Activated CD4-positive, alpha-beta T cell treated with anti-CD3 and anti-CD28 coated beads for 36 hours (primary cell): ENCODE results near the gene BAG3. TPM values are rescaled to one million over a fixed set of nuclear protein-coding genes. Genes with fewer than 3 reads are reported as not detected.
A peak's percentile ranks its signal among the peaks of the same experiment; 100 is the strongest.
"Not testable (repeated sequence)": the region's sequence is repeated elsewhere in the genome, so short reads cannot be mapped to it uniquely, and the experiment has no call there.

ENCODE experiments used
- ATAC-seq: fragments of 200-7000 bp; cut with Tn5 transposase; one replicate; pipeline ENCODE4 v1.10.0; 2021; ENCODE audit warnings: mild to moderate bottlenecking, moderate library complexity
- CTCF ChIA-PET: fragments of 350-600 bp; sonication (Branson Sonifier 250); formaldehyde crosslinking; loops from one replicate; lab custom pipeline; 2021; ENCODE audit warnings: antibody characterized with exemption; lab: Charles Lee
- POLR2A ChIA-PET: fragments of 350-600 bp; sonication (Branson Sonifier 250); formaldehyde crosslinking; loops from one replicate; lab custom pipeline; 2021; ENCODE audit warnings: antibody characterized with exemption, inconsistent platforms; lab: Charles Lee
- DNase-seq: peaks from one replicate; pipeline ENCODE4 v3.0.0-alpha.2; 2020
- H3K27ac Mint-ChIP-seq: one replicate; pipeline ENCODE4 v1.8.0; 2021; ENCODE audit warnings: mixed read lengths
- H3K27me3 Mint-ChIP-seq: one replicate; pipeline ENCODE4 v1.8.0; 2021; ENCODE audit warnings: mixed read lengths
- H3K36me3 Mint-ChIP-seq: one replicate; pipeline ENCODE4 v1.8.0; 2021; ENCODE audit warnings: low read depth, mixed read lengths
- H3K4me1 Mint-ChIP-seq: one replicate; pipeline ENCODE4 v1.8.0; 2021; ENCODE audit warnings: mixed read lengths
- H3K4me3 Mint-ChIP-seq: one replicate; pipeline ENCODE4 v1.8.0; 2021; ENCODE audit warnings: mild to moderate bottlenecking, moderate library complexity, mixed read lengths
- H3K9me3 Mint-ChIP-seq: one replicate; pipeline ENCODE4 v1.8.0; 2021; ENCODE audit warnings: low read depth, mixed read lengths
- intact Hi-C, 2 experiments: fragments of 100-400 bp; cut with DNase I in 1 of 2; cut with micrococcal nuclease in 1 of 2; formaldehyde crosslinking; loops; one replicate each; pipeline versions ENCODE4 v1.14.2 to v1.15.1; 2022 to 2024; cut with DNase I, micrococcal nuclease
- total RNA-seq, 2 experiments: library from RNA; stranded (reverse); gene quantifications; one replicate each; pipeline ENCODE4 v1.2.3, GENCODE V29; 2021

BAG3 gene
- total RNA-seq, 2 experiments from 2014 or later, result 23.8 to 30.7 TPM

DNA sequence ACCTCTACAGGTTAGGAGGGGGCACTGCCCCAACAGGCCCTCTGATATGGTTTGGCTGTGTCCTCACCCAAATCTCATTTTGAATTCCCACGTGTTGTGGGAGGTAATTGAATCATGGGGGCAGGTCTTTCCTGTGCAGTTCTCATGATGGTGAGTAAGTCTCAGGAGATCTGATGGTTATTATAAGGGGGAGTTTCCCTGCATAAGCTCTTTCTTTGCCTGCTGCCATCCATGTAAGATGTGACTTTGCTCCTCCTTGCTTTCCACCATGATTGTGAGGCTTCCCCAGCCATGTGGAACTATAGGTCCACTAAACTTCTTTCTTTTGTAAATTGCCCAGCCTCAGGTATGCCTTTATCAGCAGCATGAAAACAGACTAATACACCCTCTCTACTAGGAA, 59.8 kb downstream of the BAG3 start:
- DNase-seq, intact Hi-C loops, H3K4me3 Mint-ChIP-seq, POLR2A ChIA-PET, ATAC-seq, H3K27ac Mint-ChIP-seq, H3K27me3 Mint-ChIP-seq: not testable (repeated sequence)
- Mint-ChIP-seq H3K4me1 (peaks cover 50% of the 10 kb centered on the region), H3K9me3 (peaks cover 38% of the 10 kb centered on the region), H3K36me3 (peaks cover 40% of the 10 kb centered on the region)
- CTCF ChIA-PET, result interaction anchor here (0.7 kb wide), 1 partner anchor 36 kb away, joined by 3 read pairs; no protein-coding TSS in a partner anchor

DNA sequence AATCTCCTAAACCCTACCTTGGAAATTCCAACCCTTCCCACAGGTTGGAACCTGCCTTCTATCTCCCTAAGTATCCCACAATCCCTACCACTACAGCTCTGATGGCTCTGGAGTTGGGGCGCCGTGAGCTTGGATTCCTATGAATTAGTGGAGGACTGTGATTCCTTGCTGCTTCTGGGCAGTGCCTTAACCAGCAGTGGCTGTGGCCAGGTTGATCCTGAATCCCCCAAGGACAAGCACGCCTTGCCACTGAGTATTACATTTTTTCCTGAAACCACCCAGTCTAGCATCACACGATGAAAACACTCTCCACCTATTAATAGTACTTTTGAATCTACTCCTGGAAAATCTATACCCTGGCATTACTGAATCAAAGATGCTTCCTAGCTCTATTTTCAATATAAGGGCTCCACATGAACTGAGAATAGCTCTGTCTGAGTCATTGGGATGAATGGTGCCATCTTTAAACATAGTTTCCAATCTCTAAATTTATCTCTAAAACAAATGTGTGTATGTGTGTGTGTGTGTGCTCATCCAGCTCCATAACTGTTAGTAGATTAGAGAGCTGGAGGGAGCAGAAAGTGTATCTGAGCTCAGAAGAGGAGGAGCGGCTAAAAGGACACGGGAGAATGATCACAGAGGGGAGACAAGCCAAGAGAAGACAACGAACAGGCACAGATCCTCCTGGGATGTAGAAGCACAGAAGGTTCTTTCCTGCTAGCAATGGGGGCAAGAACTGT, 62.7 kb downstream of the BAG3 start:
- H3K36me3 Mint-ChIP-seq, result peaks cover 13% of the 10 kb centered on the region
- no peak for DNase-seq
- H3K9me3 Mint-ChIP-seq, result peaks cover 20% of the 10 kb centered on the region
- POLR2A ChIA-PET, result interaction anchor here (0.6 kb wide), 1 partner anchor 8 kb away, joined by 4 read pairs; no protein-coding TSS in a partner anchor
- CTCF ChIA-PET, result interaction anchor here (0.9 to 2.1 kb wide), 5 partner anchors 8 to 27 kb away, joined by 4 to 11 read pairs (median 4); no protein-coding TSS in a partner anchor
- H3K27me3 Mint-ChIP-seq, result no peaks in the 10 kb centered on the region
- H3K4me1 Mint-ChIP-seq, result peaks cover 23% of the 10 kb centered on the region
- no peak overlapping the region for H3K4me3 Mint-ChIP-seq
- no peak overlapping the region for H3K27ac Mint-ChIP-seq
- intact Hi-C loops, result no loop called here
- ATAC-seq, result no peak

DNA sequence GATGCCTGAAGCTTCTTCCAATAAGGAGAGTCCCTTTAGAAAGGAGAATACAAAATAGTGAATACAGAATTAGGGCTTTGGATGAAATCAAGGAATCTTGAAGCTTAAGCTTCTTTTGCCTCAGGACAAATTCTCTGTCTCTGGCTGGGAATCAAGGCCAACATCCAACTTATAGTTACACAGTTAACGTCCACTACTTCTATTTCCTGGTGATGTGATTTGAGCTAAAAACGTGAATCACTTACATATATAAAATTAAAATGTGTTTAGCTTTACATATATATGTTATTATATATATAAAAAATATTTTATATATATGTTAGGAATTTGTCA, 63.3 kb downstream of the BAG3 start:
- no peak overlapping the region for H3K4me3 Mint-ChIP-seq
- H3K27ac Mint-ChIP-seq, result no peak overlapping the region
- POLR2A ChIA-PET, result interaction anchor here (0.6 kb wide), 1 partner anchor 9 kb away, joined by 4 read pairs; no protein-coding TSS in a partner anchor
- CTCF ChIA-PET, result interaction anchor here (1.1 to 2.1 kb wide), 4 partner anchors 9 to 28 kb away, joined by 4 to 11 read pairs (median 5); no protein-coding TSS in a partner anchor
- peaks cover 16% of the 10 kb centered on the region for H3K9me3 Mint-ChIP-seq
- H3K36me3 Mint-ChIP-seq, result peaks cover 10% of the 10 kb centered on the region
- intact Hi-C loops, result no loop called here
- no peaks in the 10 kb centered on the region for H3K27me3 Mint-ChIP-seq
- ATAC-seq, result no peak
- peaks cover 18% of the 10 kb centered on the region for H3K4me1 Mint-ChIP-seq
- no peak for DNase-seq

DNA sequence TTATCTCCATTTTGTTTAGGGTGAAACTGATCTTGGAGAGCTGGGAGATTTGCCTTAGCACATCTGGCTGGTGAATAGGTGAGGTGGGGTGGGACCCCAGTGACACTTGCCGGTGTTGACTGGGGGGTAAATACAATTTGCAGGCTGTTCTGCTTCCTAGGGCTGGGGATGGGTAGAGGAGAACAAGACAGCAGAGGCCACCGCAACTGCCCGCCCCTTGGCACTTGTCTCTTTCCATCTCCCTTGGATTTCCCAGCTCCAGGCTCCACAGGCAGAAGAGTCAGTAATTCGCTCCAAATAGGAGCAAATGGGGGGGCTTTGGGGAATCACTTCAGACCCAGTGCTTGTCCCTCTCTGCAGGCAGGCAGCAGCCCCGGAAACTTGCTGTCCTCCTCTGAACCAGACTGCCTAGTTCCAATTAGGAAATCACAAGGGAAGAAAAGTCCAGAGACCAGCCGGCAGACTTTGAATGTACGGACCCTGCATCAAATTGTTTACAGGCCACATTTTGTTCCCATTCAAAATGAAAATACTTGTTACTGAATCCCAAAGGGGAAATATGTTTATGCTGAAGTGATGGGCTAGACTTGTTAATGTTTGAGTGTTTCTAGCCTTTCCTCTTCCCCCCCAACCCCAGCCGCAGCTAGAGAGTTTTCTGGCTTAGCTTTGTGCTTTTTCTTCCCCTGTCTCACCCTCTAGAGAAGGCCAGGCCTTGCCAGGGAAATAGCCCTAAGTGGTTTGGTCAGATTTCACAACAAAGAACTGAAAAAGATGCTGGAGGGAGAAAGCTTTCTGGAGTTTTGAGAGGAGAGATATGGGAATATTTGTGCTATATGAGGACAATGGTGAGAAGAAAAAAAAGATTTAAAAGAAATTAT, 64.7 kb downstream of the BAG3 start:
- CTCF ChIA-PET, result interaction anchor here (3.0 kb wide), 1 partner anchor 30 kb away, joined by 12 read pairs; no protein-coding TSS in a partner anchor
- H3K4me1 Mint-ChIP-seq, result peaks cover 10% of the 10 kb centered on the region
- no peak overlapping the region for H3K27ac Mint-ChIP-seq
- peaks cover 10% of the 10 kb centered on the region for H3K9me3 Mint-ChIP-seq
- intact Hi-C loops, result no loop called here
- peaks cover 6% of the 10 kb centered on the region for H3K36me3 Mint-ChIP-seq
- H3K27me3 Mint-ChIP-seq, result no peaks in the 10 kb centered on the region
- no peak overlapping the region for H3K4me3 Mint-ChIP-seq
- DNase-seq, result no peak
- POLR2A ChIA-PET, result no interaction called here
- ATAC-seq, result no peak

DNA sequence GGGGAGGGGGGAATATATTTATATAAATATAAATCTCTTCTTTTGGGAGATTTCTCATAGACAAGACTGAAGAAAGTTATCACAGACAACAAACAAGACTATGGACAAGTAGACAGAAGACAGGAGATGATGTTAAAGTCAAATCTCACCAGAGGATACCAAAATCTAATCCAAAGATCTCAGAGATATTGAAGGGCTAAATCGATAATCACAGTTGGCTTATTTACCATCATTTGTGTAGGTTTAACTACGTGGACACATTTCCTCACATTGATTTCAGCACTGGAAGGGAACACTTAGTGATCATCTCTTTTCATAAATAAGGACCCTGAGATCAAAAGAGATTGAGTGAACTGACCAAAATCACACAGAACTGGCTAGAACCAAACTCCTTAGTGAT, 72.0 kb downstream of the BAG3 start:
- Mint-ChIP-seq H3K9me3 (peaks cover 4% of the 10 kb centered on the region), H3K27ac (no peak overlapping the region), H3K4me3 (no peak overlapping the region), H3K4me1 (peaks cover 31% of the 10 kb centered on the region), H3K36me3 (peaks cover 4% of the 10 kb centered on the region), H3K27me3 (no peaks in the 10 kb centered on the region)
- ATAC-seq (no peak), DNase-seq (no peak)
- intact Hi-C loops, result loop anchor here in 1 of 2 experiments (10.0 kb wide), 1 partner anchor 618 kb away; the partner anchor contains the start of gene DENND10
- ChIA-PET CTCF (interaction anchor here (1.8 kb wide), 1 partner anchor 9 kb away, joined by 6 read pairs; no protein-coding TSS in a partner anchor), POLR2A (no interaction called here)

DNA sequence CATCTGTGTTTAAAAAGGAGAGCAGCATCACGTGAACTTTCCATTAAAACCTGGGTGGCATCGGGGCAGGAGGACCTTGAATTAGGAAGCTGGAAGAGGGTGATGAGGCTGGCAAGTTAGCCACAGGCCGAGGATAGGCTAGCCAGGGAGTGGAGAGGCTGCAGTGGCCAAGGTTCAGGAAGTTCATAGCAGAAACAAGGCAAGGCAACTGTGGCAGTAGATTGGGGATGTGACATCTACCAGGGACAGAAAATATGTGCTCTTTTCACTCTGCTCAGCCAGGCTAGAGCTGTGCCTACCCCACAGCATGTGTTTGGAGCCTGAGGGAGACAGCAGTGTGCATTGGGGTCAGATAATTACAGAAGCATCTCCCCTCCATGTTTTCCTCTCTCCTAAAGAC, 72.4 kb downstream of the BAG3 start:
- Mint-ChIP-seq H3K9me3 (peaks cover 4% of the 10 kb centered on the region), H3K4me1 (peaks cover 35% of the 10 kb centered on the region), H3K36me3 (peaks cover 4% of the 10 kb centered on the region), H3K27ac (no peak overlapping the region), H3K27me3 (no peaks in the 10 kb centered on the region), H3K4me3 (no peak overlapping the region)
- CTCF ChIA-PET, result interaction anchor here (1.8 kb wide), 1 partner anchor 10 kb away, joined by 6 read pairs; no protein-coding TSS in a partner anchor
- no peak for ATAC-seq
- DNase-seq, result no peak
- POLR2A ChIA-PET, result interaction anchor here (1.0 kb wide), 1 partner anchor 19 kb away, joined by 3 read pairs; no protein-coding TSS in a partner anchor
- intact Hi-C loops, result loop anchor here (2.0 to 10.0 kb wide), 2 partner anchors 69 to 619 kb away; partner anchors contain the start of gene DENND10 (in 1 of the 2)

DNA sequence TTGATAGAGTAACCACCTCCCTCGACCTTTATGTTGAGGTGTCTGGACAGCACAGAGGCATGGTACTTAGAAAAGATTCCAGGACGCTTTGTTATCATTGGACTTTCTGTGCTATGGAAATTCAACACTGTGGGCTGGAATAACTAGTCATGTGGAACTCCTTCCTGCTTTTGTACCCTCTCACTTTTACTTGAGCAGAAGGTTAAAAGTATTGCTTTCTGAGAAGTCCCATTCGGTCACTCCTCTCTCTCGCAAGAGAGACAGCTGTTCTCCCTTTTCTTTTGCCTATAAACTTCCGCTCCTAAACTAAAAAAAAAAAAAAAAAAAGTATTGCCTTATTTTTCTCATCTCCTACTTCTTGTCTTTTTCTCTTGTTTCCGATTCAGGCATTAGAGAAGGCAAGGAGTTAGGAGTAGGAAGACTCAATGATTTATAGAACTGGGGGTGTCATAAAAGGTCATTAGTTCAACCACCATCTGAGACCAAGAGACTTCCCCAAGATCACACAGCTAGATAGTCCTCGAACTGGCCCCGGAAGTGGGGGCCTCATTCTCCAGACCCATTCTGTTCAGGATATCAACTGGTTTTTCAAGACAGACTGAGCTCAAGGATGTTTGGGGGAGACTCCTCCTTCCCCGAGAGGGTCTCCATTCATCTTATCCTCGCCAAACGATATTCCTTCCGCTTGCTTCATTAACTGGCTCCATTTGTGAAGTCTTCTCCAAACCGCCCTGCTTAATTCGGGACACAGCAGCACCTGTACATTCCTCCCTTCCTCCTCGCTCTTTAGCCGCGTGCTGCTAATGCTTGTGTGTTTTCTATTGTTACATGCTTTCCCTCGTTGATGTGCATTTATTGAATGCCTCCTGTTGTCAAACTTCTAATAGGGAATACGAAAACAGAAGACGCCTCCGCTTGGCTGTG, 73.7 kb downstream of the BAG3 start:
- peak overlapping the region; percentile 69 for H3K27ac Mint-ChIP-seq
- intact Hi-C loops, result loop anchor here (1.0 to 10.0 kb wide), 11 partner anchors 18 to 970 kb away; partner anchors contain the start of genes RGS10 (in 2 of the 2), DENND10 (in 1 of the 2), EIF3A (in 1 of the 2) and MCMBP (in 1 of the 2)
- H3K9me3 Mint-ChIP-seq, result peaks cover 4% of the 10 kb centered on the region
- ChIA-PET POLR2A (interaction anchor here (0.6 to 1.9 kb wide), 5 partner anchors 20 to 147 kb away, joined by 3 to 12 read pairs (median 7); partner anchors contain the start of gene MCMBP), CTCF (interaction anchor here (1.1 to 2.5 kb wide), 7 partner anchors 11 to 181 kb away, joined by 3 to 19 read pairs (median 6); no protein-coding TSS in a partner anchor)
- H3K36me3 Mint-ChIP-seq, result peaks cover 4% of the 10 kb centered on the region
- H3K4me1 Mint-ChIP-seq, result peaks cover 47% of the 10 kb centered on the region
- no peak for ATAC-seq
- no peaks in the 10 kb centered on the region for H3K27me3 Mint-ChIP-seq
- peak; percentile 22 for DNase-seq
- H3K4me3 Mint-ChIP-seq, result peak overlapping the region; percentile 86

DNA sequence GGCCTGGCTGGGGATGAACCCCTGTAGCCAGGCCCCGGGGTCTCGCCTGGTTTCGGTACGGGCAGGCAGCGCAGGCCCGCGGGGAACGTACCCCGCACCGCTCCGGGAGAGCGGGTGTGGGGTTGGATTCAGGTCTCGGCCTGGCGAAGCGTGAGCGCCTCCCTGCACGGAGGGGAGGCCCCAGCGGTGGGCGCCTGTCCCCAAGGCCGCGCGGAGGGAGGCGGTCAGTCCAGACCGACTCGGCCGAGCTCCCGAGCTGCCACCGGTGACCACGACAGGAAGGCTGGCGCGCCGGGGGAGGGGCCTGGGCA, 74.3 kb downstream of the BAG3 start:
- H3K36me3 Mint-ChIP-seq, result peaks cover 7% of the 10 kb centered on the region
- ATAC-seq, result no peak
- intact Hi-C loops, result loop anchor here (1.0 to 10.0 kb wide), 11 partner anchors 18 to 970 kb away; partner anchors contain the start of genes RGS10 (in 2 of the 2), DENND10 (in 1 of the 2), EIF3A (in 1 of the 2) and MCMBP (in 1 of the 2)
- peaks cover 47% of the 10 kb centered on the region for H3K4me1 Mint-ChIP-seq
- POLR2A ChIA-PET, result interaction anchor here (0.7 to 1.9 kb wide), 6 partner anchors 13 to 147 kb away, joined by 3 to 12 read pairs (median 5); partner anchors contain the start of gene MCMBP
- CTCF ChIA-PET, result interaction anchor here (0.6 to 2.5 kb wide), 8 partner anchors 20 to 453 kb away, joined by 3 to 19 read pairs (median 4); no protein-coding TSS in a partner anchor
- peaks cover 2% of the 10 kb centered on the region for H3K9me3 Mint-ChIP-seq
- H3K27ac Mint-ChIP-seq, result peak overlapping the region; percentile 69
- no peak for DNase-seq
- no peaks in the 10 kb centered on the region for H3K27me3 Mint-ChIP-seq
- peak overlapping the region; percentile 86 for H3K4me3 Mint-ChIP-seq

DNA sequence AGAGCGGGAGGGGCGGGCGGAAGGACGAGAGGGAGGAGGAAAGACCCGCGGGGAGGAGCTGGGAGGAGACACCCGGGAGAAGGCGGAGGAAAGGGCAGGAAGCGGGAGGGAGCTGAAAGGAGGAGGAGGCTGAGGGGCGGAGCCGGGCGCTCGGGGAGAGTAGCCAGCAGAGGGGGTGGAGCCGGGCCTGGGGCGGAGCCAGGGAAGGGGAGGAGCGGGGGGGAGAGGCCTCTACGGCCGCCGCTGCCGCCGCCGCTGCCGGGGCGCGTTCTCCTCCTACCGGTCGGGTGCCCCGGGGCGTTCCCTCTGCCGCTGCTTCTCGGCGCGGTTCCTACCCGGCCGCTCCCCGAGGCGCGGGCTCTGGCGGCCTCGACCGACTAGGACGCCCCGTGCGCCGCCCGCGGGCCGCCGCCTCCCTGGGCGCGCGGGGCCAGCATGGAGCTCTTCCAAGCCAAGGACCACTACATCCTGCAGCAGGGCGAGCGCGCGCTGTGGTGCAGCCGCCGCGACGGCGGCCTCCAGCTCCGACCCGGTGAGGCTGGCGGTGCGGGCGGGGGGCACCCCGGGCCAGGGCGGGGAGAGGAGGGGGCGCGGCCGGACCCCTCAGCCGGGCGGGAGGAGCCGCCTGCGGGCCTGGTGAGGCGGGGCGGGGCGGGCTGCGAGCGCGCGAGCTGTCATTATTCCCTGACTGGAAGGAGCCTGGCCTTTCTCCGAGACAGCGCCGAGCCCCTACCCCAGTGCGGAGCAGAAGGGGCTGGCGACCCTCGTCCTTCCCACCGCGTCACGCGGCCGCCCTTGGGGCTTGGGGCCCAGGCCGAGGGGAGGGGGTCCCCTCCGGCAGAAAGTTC, 74.9 kb downstream of the BAG3 start, which contains the start of gene INPP5F:
TSS of gene INPP5F (plus strand) at position 223 of the 848 bp plus-strand sequence. CDS start at position 436, 213 bp downstream.
- no peaks in the 10 kb centered on the region for H3K27me3 Mint-ChIP-seq
- DNase-seq (peak; percentile 100), ATAC-seq (peak; percentile 95)
- H3K9me3 Mint-ChIP-seq, result no peaks in the 10 kb centered on the region
- peak within 1 kb of the TSS; percentile 73 for H3K27ac Mint-ChIP-seq
- peaks cover 7% of the 10 kb centered on the region for H3K36me3 Mint-ChIP-seq
- POLR2A ChIA-PET, result interaction anchor here (0.5 to 1.9 kb wide), 8 partner anchors 12 to 146 kb away, joined by 3 to 12 read pairs (median 4); partner anchors contain the start of gene MCMBP
- CTCF ChIA-PET, result interaction anchor here (0.6 to 4.2 kb wide), 10 partner anchors 13 to 453 kb away, joined by 3 to 19 read pairs (median 4); no protein-coding TSS in a partner anchor
- peaks cover 47% of the 10 kb centered on the region for H3K4me1 Mint-ChIP-seq
- H3K4me3 Mint-ChIP-seq, result peak within 1 kb of the TSS; percentile 86
- intact Hi-C loops, result loop anchor here (1.0 to 10.0 kb wide), 15 partner anchors 19 to 971 kb away; partner anchors contain the start of genes RGS10 (in 2 of the 2), BAG3 (in 1 of the 2), DENND10 (in 1 of the 2) and EIF3A (in 1 of the 2)
